Natural killer cell (primary cell): ENCODE results near the gene CAND1. TPM values are rescaled to one million over a fixed set of nuclear protein-coding genes. Genes with fewer than 3 reads are reported as not detected.
A peak's percentile ranks its signal among the peaks of the same experiment; 100 is the strongest.

Source experiments
- ATAC-seq, 3 donors: fragments of 150-1000 bp in 2 of 3; fragments of 200-7000 bp in 1 of 3; cut with Tn5 transposase; 1 replicate in 1 of 3; 2 replicates in 2 of 3; pipeline ENCODE4 v1.10.0; 2021; ENCODE audit warnings: mild to moderate bottlenecking in 2 of 3, moderate library complexity in 2 of 3
- DNase-seq, 2 donors: peaks; one replicate each; pipeline versions ENCODE4 v3.0.0 to v3.0.0-alpha.2; 2013 to 2021; ENCODE audit warnings: mixed read lengths in 1 of 2
- H3K27ac ChIP-seq: one replicate; pipeline ENCODE4 v1.5.1; 2013; ENCODE audit warnings: mild to moderate bottlenecking, low read length
- H3K27me3 ChIP-seq: one replicate; pipeline ENCODE4 v1.6.1; 2013; ENCODE audit warnings: low read length; ENCODE audit not compliant: control insufficient read depth, insufficient read depth
- H3K36me3 ChIP-seq: one replicate; pipeline ENCODE4 v1.6.1; 2013; ENCODE audit warnings: low read length; ENCODE audit not compliant: control insufficient read depth, insufficient read depth
- H3K4me1 ChIP-seq: one replicate; pipeline ENCODE4 v1.6.1; 2013; ENCODE audit warnings: low read length; ENCODE audit not compliant: control insufficient read depth, insufficient read depth
- H3K4me3 ChIP-seq: one replicate; pipeline ENCODE4 v1.5.1; 2013; ENCODE audit warnings: low read length
- H3K9me3 ChIP-seq: one replicate; pipeline ENCODE4 v1.6.1; 2013; ENCODE audit warnings: low read length; ENCODE audit not compliant: control insufficient read depth, insufficient read depth
- H3K27ac Mint-ChIP-seq, 2 donors: one replicate each; pipeline ENCODE4 v1.8.0; 2022; ENCODE audit warnings: mild to moderate bottlenecking in 2 of 2, mixed read lengths in 2 of 2, moderate library complexity in 1 of 2
- H3K27me3 Mint-ChIP-seq, 2 donors: one replicate each; pipeline ENCODE4 v1.8.0; 2022; ENCODE audit warnings: low read depth in 2 of 2, mixed read lengths in 2 of 2
- H3K36me3 Mint-ChIP-seq: one replicate; pipeline ENCODE4 v1.8.0; 2022; ENCODE audit warnings: mixed read lengths
- H3K4me1 Mint-ChIP-seq, 2 donors: one replicate each; pipeline ENCODE4 v1.8.0; 2022; ENCODE audit warnings: mixed read lengths in 2 of 2
- H3K4me3 Mint-ChIP-seq: one replicate; pipeline ENCODE4 v1.8.0; 2022; ENCODE audit warnings: mild to moderate bottlenecking, moderate library complexity, mixed read lengths
- H3K9me3 Mint-ChIP-seq, 2 donors: one replicate each; pipeline ENCODE4 v1.8.0; 2022; ENCODE audit warnings: mixed read lengths in 2 of 2
- CTCF ChIP-seq: fragments of 200-600 bp; IDR thresholded peaks from one replicate; pipeline ENCODE4 v1.8.0; 2022; ENCODE audit warnings: antibody characterized with exemption
- WGBS: methylation state at CpG from one replicate; pipeline ENCODE4 v1.1.7; 2013; ENCODE audit warnings: missing lambda C conversion rate; ENCODE audit not compliant: insufficient coverage; 5-methylcytosine and 5-hydroxymethylcytosine counted together
- intact Hi-C: fragments of 100-400 bp; cut with micrococcal nuclease; formaldehyde crosslinking; loops from one replicate; pipeline ENCODE4 v1.14.2; 2022
- total RNA-seq, 4 donors: library from RNA; stranded (reverse); fragments of 120-200 nt in 1 of 4; gene quantifications; one replicate each; pipeline versions ENCODE4 v1.2.3 to v1.2.4, GENCODE V29; 2013 to 2022

CAND1 gene
- total RNA-seq, 3 donors from 2014 or later (not counting 1 experiment from before 2014, with no cell fraction given) = 103 to 118 (median 104) TPM

GRCh38 chr12:67286257-67286656, 17.1 kb downstream of the CAND1 start:
- H3K36me3 Mint-ChIP-seq = peaks cover 14% of the 10 kb centered on the region

GRCh38 chr12:67287311-67287710, 18.2 kb downstream of the CAND1 start:
- DNase-seq = no peak
- H3K4me1 Mint-ChIP-seq = peaks cover 49 to 50% of the 10 kb centered on the region in 2 donors
- H3K27me3 ChIP-seq = no peaks in the 10 kb centered on the region
- no peak for TF ChIP-seq CTCF
- intact Hi-C loops = no loop called here
- peaks cover 14% of the 10 kb centered on the region for H3K36me3 Mint-ChIP-seq
- H3K9me3 ChIP-seq = no peaks in the 10 kb centered on the region
- H3K4me3 Mint-ChIP-seq = no peak overlapping the region
- no peak overlapping the region for H3K4me3 ChIP-seq
- 83% methylated on average over 1 of the region's 5 CpGs for WGBS
- no peak overlapping the region for H3K27ac ChIP-seq
- peak overlapping the region; percentile 16 to 59 for H3K27ac Mint-ChIP-seq
- peaks cover 7% of the 10 kb centered on the region for H3K4me1 ChIP-seq
- H3K27me3 Mint-ChIP-seq = no peaks in the 10 kb centered on the region
- peaks cover 19% of the 10 kb centered on the region for H3K36me3 ChIP-seq
- no peaks in the 10 kb centered on the region for H3K9me3 Mint-ChIP-seq
- ATAC-seq = no peak

More at GRCh38 chr12:67286257-67286656, 17.1 kb downstream of the CAND1 start:
- H3K9me3 ChIP-seq = no peaks in the 10 kb centered on the region
- H3K27ac ChIP-seq = no peak overlapping the region
- Mint-ChIP-seq H3K27me3 (no peaks in the 10 kb centered on the region), H3K4me3 (peak overlapping the region; percentile 21), H3K9me3 (no peaks in the 10 kb centered on the region), H3K4me1 (peaks cover 49 to 51% of the 10 kb centered on the region in 2 donors), H3K27ac (peak overlapping the region in 1 of 2 donors; percentile 59)
- H3K27me3 ChIP-seq = no peaks in the 10 kb centered on the region
- intact Hi-C loops = no loop called here
- H3K36me3 ChIP-seq = peaks cover 24% of the 10 kb centered on the region
- TF ChIP-seq CTCF = no peak
- peaks cover 7% of the 10 kb centered on the region for H3K4me1 ChIP-seq
- WGBS = over 99% methylated on average over 5 of the region's 5 CpGs
- ATAC-seq (peak in 2 of 3 donors; percentile 49 to 77), DNase-seq (no peak)
- H3K4me3 ChIP-seq = no peak overlapping the region

GRCh38 chr12:67288561-67288960, 19.4 kb downstream of the CAND1 start:
- H3K36me3 ChIP-seq = peaks cover 18% of the 10 kb centered on the region
- peak overlapping the region; percentile 9 to 58 for H3K27ac Mint-ChIP-seq
- H3K9me3 Mint-ChIP-seq = no peaks in the 10 kb centered on the region
- peaks cover 14% of the 10 kb centered on the region for H3K36me3 Mint-ChIP-seq
- no peaks in the 10 kb centered on the region for H3K27me3 ChIP-seq
- no peak overlapping the region for H3K27ac ChIP-seq
- intact Hi-C loops = no loop called here
- WGBS = 83% methylated on average over 2 of the region's 2 CpGs
- H3K4me1 ChIP-seq = peaks cover 7% of the 10 kb centered on the region
- H3K9me3 ChIP-seq = no peaks in the 10 kb centered on the region
- TF ChIP-seq CTCF = no peak
- no peak overlapping the region for H3K4me3 Mint-ChIP-seq
- DNase-seq (no peak), ATAC-seq (no peak)
- no peaks in the 10 kb centered on the region for H3K27me3 Mint-ChIP-seq
- H3K4me1 Mint-ChIP-seq = peaks cover 49 to 50% of the 10 kb centered on the region in 2 donors
- H3K4me3 ChIP-seq = no peak overlapping the region

- no peak overlapping the region for H3K27ac Mint-ChIP-seq
Observed at GRCh38 chr12:67290378-67290777, 21.2 kb downstream of the CAND1 start.

More at GRCh38 chr12:67290378-67290777, 21.2 kb downstream of the CAND1 start:
- Mint-ChIP-seq H3K9me3 (no peaks in the 10 kb centered on the region), H3K36me3 (peaks cover 14% of the 10 kb centered on the region), H3K4me1 (peaks cover 42 to 54% of the 10 kb centered on the region in 2 donors), H3K27me3 (no peaks in the 10 kb centered on the region), H3K4me3 (no peak overlapping the region)
- Histone ChIP-seq H3K4me3 (no peak overlapping the region), H3K27me3 (no peaks in the 10 kb centered on the region), H3K36me3 (peaks cover 16% of the 10 kb centered on the region), H3K27ac (no peak overlapping the region), H3K4me1 (peaks cover 7% of the 10 kb centered on the region), H3K9me3 (no peaks in the 10 kb centered on the region)
- DNase-seq (no peak), ATAC-seq (no peak)
- 91% methylated on average over 2 of the region's 2 CpGs for WGBS
- TF ChIP-seq CTCF = no peak
- intact Hi-C loops = no loop called here
